Natural killer cell treated with Interleukin-12 subunit alpha and Interleukin-12 subunit beta and Interleukin-15 and Interleukin-18, amount 100 ng/mL, for 72 hours (primary cell): Measurements from ENCODE around the gene RAPGEF5. TPM values are rescaled to one million over a fixed set of nuclear protein-coding genes. Genes with fewer than 3 reads are reported as not detected.

Experiments used
- ATAC-seq, 2 donors: fragments of 150-1000 bp; cut with Tn5 transposase in 1 of 2; sonication (Bioruptor Pico), chemical (Tn5 transposase) in 1 of 2; 2 replicates each; pipeline ENCODE4 v1.10.0; 2021
- DNase-seq: peaks from one replicate; pipeline ENCODE4 v3.0.0; 2022; ENCODE audit warnings: low spot score
- H3K27ac Mint-ChIP-seq, 2 donors: 1 replicate in 1 of 2; 2 replicates in 1 of 2; pipeline ENCODE4 v1.8.0; 2022; ENCODE audit warnings: mixed read lengths in 2 of 2, mild to moderate bottlenecking in 1 of 2, moderate library complexity in 1 of 2
- H3K27me3 Mint-ChIP-seq, 2 donors: 1 replicate in 1 of 2; 2 replicates in 1 of 2; pipeline ENCODE4 v1.8.0; 2022; ENCODE audit warnings: mixed read lengths in 2 of 2
- H3K36me3 Mint-ChIP-seq: one replicate; pipeline ENCODE4 v1.8.0; 2022; ENCODE audit warnings: mixed read lengths
- H3K4me1 Mint-ChIP-seq, 2 donors: 1 replicate in 1 of 2; 2 replicates in 1 of 2; pipeline ENCODE4 v1.8.0; 2022; ENCODE audit warnings: low read depth in 2 of 2, mixed read lengths in 2 of 2, mild to moderate bottlenecking in 1 of 2
- H3K4me3 Mint-ChIP-seq: one replicate; pipeline ENCODE4 v1.8.0; 2022; ENCODE audit warnings: mixed read lengths
- H3K9me3 Mint-ChIP-seq: 2 replicates; pipeline ENCODE4 v1.8.0; 2022; ENCODE audit warnings: mixed read lengths
- total RNA-seq, 2 donors: library from RNA; stranded (reverse); gene quantifications; one replicate each; pipeline ENCODE4 v1.2.3, GENCODE V29; 2022

The RAPGEF5 gene
- total RNA-seq, 2 donors from 2014 or later = 0.26 to 1.1 TPM

DNA sequence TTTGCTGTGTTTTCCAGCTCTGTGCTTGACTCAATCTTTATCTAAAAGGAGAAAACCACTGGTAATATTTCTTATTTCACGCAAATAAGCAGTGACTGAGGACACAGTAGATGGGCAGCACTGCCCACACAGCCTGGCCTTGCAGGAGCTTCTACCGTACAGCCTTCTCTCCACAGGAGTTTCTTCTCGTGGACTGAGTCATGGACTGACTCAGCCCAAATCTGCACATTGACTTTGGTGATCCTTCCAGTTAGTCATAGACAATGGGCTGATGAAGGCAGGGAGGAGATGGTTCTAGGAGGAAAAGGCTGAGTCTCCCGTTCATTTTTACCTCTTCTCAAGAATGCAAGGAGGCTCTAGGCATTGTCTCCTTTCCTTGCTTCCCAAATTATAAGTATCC is 200.7 kb downstream of the RAPGEF5 start:
- Mint-ChIP-seq H3K4me3 (no peak overlapping the region), H3K9me3 (no peaks in the 10 kb centered on the region), H3K27ac (no peak overlapping the region), H3K4me1 (no peaks in the 10 kb centered on the region), H3K27me3 (no peaks in the 10 kb centered on the region), H3K36me3 (no peaks in the 10 kb centered on the region)
- DNase-seq (no peak), ATAC-seq (peak in 1 of 2 donors; percentile 73)

DNA sequence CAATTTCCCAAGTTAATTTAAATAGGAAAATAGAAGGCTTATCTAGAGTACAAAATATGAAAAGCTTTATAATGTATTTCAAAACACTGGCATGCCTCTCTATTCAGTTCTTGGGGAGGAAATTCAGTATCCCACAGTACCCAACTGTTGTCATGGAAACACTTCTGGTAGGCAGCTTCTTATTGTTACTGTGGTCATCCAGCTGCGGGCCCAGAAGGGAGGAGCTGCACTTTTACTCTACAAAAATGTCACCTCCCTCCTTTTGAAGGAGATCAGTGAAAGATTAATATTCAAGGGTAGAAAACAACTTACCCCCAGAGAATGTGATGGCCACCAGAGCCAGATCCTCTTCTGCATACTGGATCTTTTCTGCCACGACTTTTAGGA is 202.8 kb downstream of the RAPGEF5 start:
- DNase-seq (no peak), ATAC-seq (no peak)
- no peaks in the 10 kb centered on the region for H3K9me3 Mint-ChIP-seq
- no peaks in the 10 kb centered on the region for H3K27me3 Mint-ChIP-seq
- H3K4me1 Mint-ChIP-seq = no peaks in the 10 kb centered on the region
- no peaks in the 10 kb centered on the region for H3K36me3 Mint-ChIP-seq
- H3K4me3 Mint-ChIP-seq = no peak overlapping the region
- H3K27ac Mint-ChIP-seq = no peak overlapping the region

DNA sequence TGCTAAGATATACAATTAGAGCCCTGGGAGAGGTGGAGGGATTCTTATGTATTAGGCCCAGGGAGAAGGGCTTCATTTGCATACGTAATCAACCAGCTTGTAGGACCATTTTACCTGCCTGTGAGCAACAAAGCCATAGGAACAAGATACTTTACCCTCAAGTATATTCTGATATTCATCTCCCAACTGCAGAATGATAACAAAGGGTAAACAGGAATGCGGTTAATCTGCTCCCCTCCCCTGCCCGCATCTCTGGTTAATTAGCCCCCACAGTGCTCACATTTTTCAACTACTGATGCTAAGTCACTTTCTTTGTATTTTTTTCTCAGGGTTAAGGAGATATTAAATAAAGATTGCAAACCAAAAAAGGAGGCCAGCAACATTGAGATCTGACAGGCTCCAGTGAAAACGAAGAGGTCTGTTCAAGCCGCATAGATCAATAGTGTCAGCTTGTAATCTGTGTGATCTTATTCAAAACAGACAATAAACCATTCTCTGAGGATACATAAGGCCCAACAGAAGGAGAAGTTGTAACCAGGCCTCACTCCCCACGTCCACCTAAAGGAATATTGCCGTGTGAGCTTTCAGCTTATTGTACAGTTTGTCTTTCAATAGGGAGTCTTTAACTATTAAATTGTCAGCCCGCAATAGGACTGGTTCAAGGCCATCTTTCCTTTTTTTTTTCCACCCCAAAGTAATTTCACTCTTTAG is 203.4 kb downstream of the RAPGEF5 start:
- H3K4me1 Mint-ChIP-seq = no peaks in the 10 kb centered on the region
- no peak overlapping the region for H3K4me3 Mint-ChIP-seq
- ATAC-seq = no peak
- no peaks in the 10 kb centered on the region for H3K27me3 Mint-ChIP-seq
- no peaks in the 10 kb centered on the region for H3K36me3 Mint-ChIP-seq
- no peak for DNase-seq
- H3K27ac Mint-ChIP-seq = no peak overlapping the region
- H3K9me3 Mint-ChIP-seq = no peaks in the 10 kb centered on the region

DNA sequence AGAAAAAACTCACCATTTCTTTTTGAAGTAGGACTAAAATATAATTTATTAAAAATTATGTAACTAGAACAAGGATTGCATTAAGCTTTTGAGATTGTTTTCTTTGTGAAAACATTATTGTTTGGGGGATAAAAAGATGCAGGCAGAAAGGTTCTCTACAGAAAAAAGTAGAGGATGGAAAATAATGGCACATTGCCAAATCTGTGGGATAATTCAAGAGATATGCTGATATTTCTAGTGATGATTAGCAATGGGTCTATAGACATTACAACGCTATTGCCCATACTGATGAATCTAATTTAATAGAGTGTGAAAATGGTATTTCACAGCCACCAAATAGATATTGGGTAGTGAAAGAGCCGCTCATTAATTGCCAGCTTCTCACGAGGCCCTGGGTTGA is 204.3 kb downstream of the RAPGEF5 start:
- no peaks in the 10 kb centered on the region for H3K4me1 Mint-ChIP-seq
- no peak overlapping the region for H3K27ac Mint-ChIP-seq
- H3K27me3 Mint-ChIP-seq = no peaks in the 10 kb centered on the region
- ATAC-seq (no peak), DNase-seq (no peak)
- H3K4me3 Mint-ChIP-seq = no peak overlapping the region
- no peaks in the 10 kb centered on the region for H3K9me3 Mint-ChIP-seq
- H3K36me3 Mint-ChIP-seq = no peaks in the 10 kb centered on the region

- no peaks in the 10 kb centered on the region for H3K36me3 Mint-ChIP-seq
- H3K4me1 Mint-ChIP-seq = peaks cover 0 to 4% of the 10 kb centered on the region in 2 donors
- no peak overlapping the region for H3K4me3 Mint-ChIP-seq
- peaks cover 0 to 3% of the 10 kb centered on the region in 2 donors for H3K27me3 Mint-ChIP-seq
- no peak overlapping the region for H3K27ac Mint-ChIP-seq
- DNase-seq (no peak), ATAC-seq (no peak)
- no peaks in the 10 kb centered on the region for H3K9me3 Mint-ChIP-seq
Measured at GRCh38 chr7:22151901-22152300, 205.1 kb downstream of the RAPGEF5 start.

GRCh38 chr7:22150221-22150620 is 206.7 kb downstream of the RAPGEF5 start:
- H3K36me3 Mint-ChIP-seq = no peaks in the 10 kb centered on the region
- peaks cover 0 to 6% of the 10 kb centered on the region in 2 donors for H3K27me3 Mint-ChIP-seq
- no peak for ATAC-seq
- peaks cover 0 to 7% of the 10 kb centered on the region in 2 donors for H3K4me1 Mint-ChIP-seq
- H3K4me3 Mint-ChIP-seq = no peak overlapping the region
- no peak for DNase-seq
- H3K9me3 Mint-ChIP-seq = no peaks in the 10 kb centered on the region
- H3K27ac Mint-ChIP-seq = no peak overlapping the region

GRCh38 chr7:22147868-22148267 is 209.1 kb downstream of the RAPGEF5 start:
- H3K27ac Mint-ChIP-seq = no peak overlapping the region
- H3K4me3 Mint-ChIP-seq = no peak overlapping the region
- ATAC-seq (no peak), DNase-seq (no peak)
- peaks cover 7 to 10% of the 10 kb centered on the region in 2 donors for H3K27me3 Mint-ChIP-seq
- peaks cover 0 to 7% of the 10 kb centered on the region in 2 donors for H3K4me1 Mint-ChIP-seq
- no peaks in the 10 kb centered on the region for H3K36me3 Mint-ChIP-seq
- H3K9me3 Mint-ChIP-seq = no peaks in the 10 kb centered on the region

DNA sequence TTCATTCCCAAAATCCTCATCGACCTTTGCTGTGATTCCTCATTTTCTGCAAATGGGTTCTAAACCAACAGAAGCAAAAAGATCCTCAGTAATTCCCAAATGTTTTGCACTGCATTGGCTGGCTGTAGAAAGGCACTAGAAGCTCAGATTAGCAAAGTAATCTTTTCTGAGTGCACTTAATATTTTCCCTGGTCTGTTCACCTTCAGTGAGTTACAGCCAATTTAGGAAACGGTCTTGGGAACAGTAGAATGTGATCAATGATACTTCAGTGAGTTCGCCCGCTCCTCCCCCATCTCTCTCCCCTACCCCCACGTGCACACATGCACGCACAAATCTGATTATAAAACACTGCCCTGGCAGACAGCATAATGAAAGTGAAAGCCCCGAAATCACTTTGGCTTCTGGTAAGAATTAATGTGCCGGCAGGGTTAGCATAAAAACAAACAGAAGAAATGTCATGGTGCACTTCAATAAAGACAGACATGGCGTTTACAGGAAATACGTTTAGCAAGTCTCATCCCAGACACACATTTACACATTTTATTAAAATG is 209.9 kb downstream of the RAPGEF5 start:
- Mint-ChIP-seq H3K36me3 (no peaks in the 10 kb centered on the region), H3K4me3 (peak overlapping the region; percentile 59), H3K4me1 (peaks cover 0 to 7% of the 10 kb centered on the region in 2 donors), H3K27me3 (peaks cover 7 to 10% of the 10 kb centered on the region in 2 donors), H3K9me3 (no peaks in the 10 kb centered on the region), H3K27ac (peak overlapping the region in 1 of 2 donors; percentile 24)
- DNase-seq (no peak), ATAC-seq (peak in 1 of 2 donors; percentile 58)

DNA sequence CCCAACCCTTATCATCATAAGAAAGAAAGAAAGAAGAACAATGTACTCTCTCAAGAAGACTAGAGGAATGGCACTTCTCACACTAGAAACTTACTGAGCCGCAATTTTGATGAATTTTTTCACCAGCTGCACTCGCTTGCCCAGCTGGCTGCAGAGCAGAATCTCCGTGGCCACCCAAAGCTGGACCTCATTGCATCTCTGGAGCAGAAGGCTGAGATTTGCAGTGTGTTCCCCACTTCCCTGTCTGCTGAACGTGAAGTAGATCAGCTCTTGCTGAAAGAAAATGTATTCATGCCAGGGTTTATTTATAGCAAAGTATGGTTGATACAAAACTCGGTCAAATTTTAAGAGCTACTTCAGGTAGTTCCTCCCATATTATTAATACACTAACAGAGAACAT is 212.0 kb downstream of the RAPGEF5 start:
- Mint-ChIP-seq H3K36me3 (no peaks in the 10 kb centered on the region), H3K4me3 (no peak overlapping the region), H3K27ac (no peak overlapping the region), H3K9me3 (no peaks in the 10 kb centered on the region), H3K27me3 (peaks cover 7 to 12% of the 10 kb centered on the region in 2 donors), H3K4me1 (peaks cover 0 to 7% of the 10 kb centered on the region in 2 donors)
- DNase-seq (no peak), ATAC-seq (no peak)

DNA sequence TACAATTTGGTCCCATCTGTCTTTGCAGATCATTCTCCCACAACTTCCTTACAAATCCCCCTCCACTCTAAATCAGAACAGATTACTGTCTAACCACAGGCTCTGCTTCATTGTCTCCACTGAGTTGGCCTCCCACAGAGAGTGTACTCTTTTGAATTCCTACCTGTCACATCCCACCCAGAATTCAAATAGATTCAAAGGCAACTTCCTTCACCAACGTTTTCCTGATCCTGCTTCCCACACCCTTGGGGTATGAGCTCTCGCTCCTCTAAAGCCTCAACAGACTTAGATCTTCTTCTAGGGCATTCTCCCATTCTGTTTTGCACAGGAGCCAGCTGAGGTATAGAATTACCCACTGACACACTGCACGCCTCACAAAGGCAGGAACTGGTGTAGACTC is 213.5 kb downstream of the RAPGEF5 start:
- DNase-seq = no peak
- no peak for ATAC-seq
- no peaks in the 10 kb centered on the region for H3K9me3 Mint-ChIP-seq
- H3K4me3 Mint-ChIP-seq = no peak overlapping the region
- no peaks in the 10 kb centered on the region for H3K36me3 Mint-ChIP-seq
- peaks cover 0 to 7% of the 10 kb centered on the region in 2 donors for H3K4me1 Mint-ChIP-seq
- H3K27ac Mint-ChIP-seq = no peak overlapping the region
- peaks cover 7 to 14% of the 10 kb centered on the region in 2 donors for H3K27me3 Mint-ChIP-seq

DNA sequence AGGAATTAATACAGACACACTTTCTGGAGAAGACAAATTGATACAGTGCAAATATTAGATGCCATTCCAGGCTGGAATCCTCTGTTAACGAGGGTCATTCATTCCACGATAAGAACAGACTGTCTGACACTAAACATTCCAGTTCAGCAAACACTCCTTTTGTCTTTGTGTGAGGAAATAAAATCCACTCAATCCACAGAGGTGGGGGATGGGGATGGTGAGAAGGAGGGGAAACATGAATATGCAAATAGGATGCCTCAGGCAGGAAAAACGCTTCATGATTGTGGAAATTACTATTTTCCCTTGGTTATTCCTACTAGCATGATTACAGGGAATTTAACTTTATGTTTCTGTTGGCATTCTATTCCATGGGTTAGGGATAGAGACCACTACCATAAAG is 214.4 kb downstream of the RAPGEF5 start:
- Mint-ChIP-seq H3K27ac (no peak overlapping the region), H3K4me1 (peaks cover 0 to 7% of the 10 kb centered on the region in 2 donors), H3K4me3 (no peak overlapping the region), H3K9me3 (no peaks in the 10 kb centered on the region), H3K36me3 (no peaks in the 10 kb centered on the region), H3K27me3 (peaks cover 7 to 14% of the 10 kb centered on the region in 2 donors)
- no peak for DNase-seq
- ATAC-seq = no peak

- H3K27ac Mint-ChIP-seq = no peak overlapping the region
- ATAC-seq = no peak
Measured at GRCh38 chr7:22141355-22141754, 215.6 kb downstream of the RAPGEF5 start.

DNA sequence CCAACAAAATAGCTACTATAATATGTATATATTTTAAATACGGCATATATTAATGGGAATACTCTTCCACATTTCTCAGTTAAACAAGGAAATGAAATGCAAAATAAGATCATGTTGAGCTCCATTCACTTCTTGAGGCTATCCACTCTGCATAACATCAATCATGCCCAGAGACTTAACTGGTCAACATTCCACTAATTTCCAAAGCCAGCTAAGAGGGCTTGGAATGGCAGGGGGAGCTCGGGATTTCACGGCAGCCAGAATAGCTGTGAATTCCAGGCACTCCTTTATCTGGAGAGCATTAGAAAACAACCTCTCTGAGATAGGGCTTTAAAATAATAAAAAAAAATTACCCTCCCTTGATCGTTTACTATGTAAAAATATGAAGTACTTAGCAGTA is 216.4 kb downstream of the RAPGEF5 start:
- H3K27ac Mint-ChIP-seq = no peak overlapping the region
- no peak for ATAC-seq
- DNase-seq = no peak
- H3K4me3 Mint-ChIP-seq = no peak overlapping the region
- H3K27me3 Mint-ChIP-seq = peaks cover 7 to 9% of the 10 kb centered on the region in 2 donors
- no peaks in the 10 kb centered on the region for H3K4me1 Mint-ChIP-seq
- no peaks in the 10 kb centered on the region for H3K9me3 Mint-ChIP-seq
- no peaks in the 10 kb centered on the region for H3K36me3 Mint-ChIP-seq

More at GRCh38 chr7:22141355-22141754, 215.6 kb downstream of the RAPGEF5 start:
- DNase-seq = no peak
- Mint-ChIP-seq H3K36me3 (no peaks in the 10 kb centered on the region), H3K9me3 (no peaks in the 10 kb centered on the region), H3K4me3 (no peak overlapping the region), H3K27me3 (peaks cover 7 to 9% of the 10 kb centered on the region in 2 donors), H3K4me1 (no peaks in the 10 kb centered on the region)

DNA sequence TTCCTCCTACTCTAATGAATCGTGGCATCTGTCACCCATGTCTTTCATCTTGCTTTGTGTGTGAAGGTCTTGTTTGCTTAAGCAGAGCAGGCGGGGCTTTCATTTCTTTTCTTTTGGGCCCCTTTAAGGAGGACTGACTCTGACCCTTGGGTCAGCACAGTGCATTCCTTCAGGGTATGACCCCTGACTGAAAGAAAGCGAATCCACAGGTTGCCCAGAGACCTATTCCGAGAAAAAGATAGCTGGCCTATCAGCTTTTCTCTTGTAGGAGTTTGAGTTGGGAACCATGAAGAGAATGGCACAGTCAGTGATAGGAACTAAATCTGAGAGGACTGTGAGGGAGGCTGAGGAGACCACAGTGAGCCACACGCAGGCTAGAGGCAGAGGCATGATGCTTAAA is 218.1 kb downstream of the RAPGEF5 start:
- H3K27me3 Mint-ChIP-seq = peaks cover 7 to 9% of the 10 kb centered on the region in 2 donors
- H3K4me1 Mint-ChIP-seq = no peaks in the 10 kb centered on the region
- DNase-seq (no peak), ATAC-seq (peak in 1 of 2 donors; percentile 28)
- no peak overlapping the region for H3K27ac Mint-ChIP-seq
- H3K9me3 Mint-ChIP-seq = no peaks in the 10 kb centered on the region
- H3K4me3 Mint-ChIP-seq = no peak overlapping the region
- H3K36me3 Mint-ChIP-seq = no peaks in the 10 kb centered on the region
